GM12878 (cell line): ENCODE data around the gene RDH5. TPM values are rescaled to one million over a fixed set of nuclear protein-coding genes. Genes with fewer than 3 reads are reported as not detected.
A peak's percentile ranks its signal among the peaks of the same experiment; 100 is the strongest.

ENCODE experiments used
- BACH1 ChIP-seq: fragments of 450-650 bp; IDR thresholded peaks from 2 replicates; pipeline ENCODE4 v1.6.1; 2017; ENCODE audit warnings: mild to moderate bottlenecking, borderline replicate concordance
- BMI1 ChIP-seq: fragments of 450-650 bp; IDR thresholded peaks from 2 replicates; pipeline ENCODE4 v1.6.1; 2016; ENCODE audit warnings: mild to moderate bottlenecking, moderate library complexity, borderline replicate concordance
- E2F4 ChIP-seq: IDR thresholded peaks from 2 replicates; pipeline ENCODE4 v1.6.1; 2012; ENCODE audit warnings: low read depth, low read length, improper control_type of control experiment
- EGR1 ChIP-seq, 2 experiments: IDR thresholded peaks; 1 replicate in 1 of 2; 2 replicates in 1 of 2; pipeline ENCODE4 v1.6.1; 2011 to 2012; ENCODE audit warnings: low read depth in 2 of 2, low read length in 2 of 2, borderline replicate concordance in 1 of 2, mild to moderate bottlenecking in 1 of 2, moderate library complexity in 1 of 2
- ETV6 ChIP-seq, 2 experiments: fragments of 450-650 bp in 1 of 2; IDR thresholded peaks in 1 of 2; conservative IDR thresholded peaks in 1 of 2; 2 replicates each; pipeline ENCODE4 v1.6.1; 2014; ENCODE audit warnings: antibody characterized with exemption in 1 of 2, borderline replicate concordance in 1 of 2, low read depth in 1 of 2, mild to moderate bottlenecking in 1 of 2, moderate library complexity in 1 of 2
- EZH2 ChIP-seq: IDR thresholded peaks from 2 replicates; pipeline ENCODE4 v1.6.1; 2012; ENCODE audit warnings: low read depth, mild to moderate bottlenecking, control low read depth, inconsistent platforms, low read length, borderline replicate concordance; ENCODE audit not compliant: control insufficient read depth
- GABPA ChIP-seq: IDR thresholded peaks from 2 replicates; pipeline ENCODE4 v1.6.1; 2014; ENCODE audit warnings: antibody characterized with exemption, low read depth, mild to moderate bottlenecking, inconsistent platforms
- GATAD2B ChIP-seq: fragments of 450-650 bp; conservative IDR thresholded peaks from 2 replicates; pipeline ENCODE4 v1.6.1; 2017; ENCODE audit warnings: low read depth, mild to moderate bottlenecking, moderate library complexity
- IKZF2 ChIP-seq, 2 experiments: fragments of 450-650 bp; IDR thresholded peaks; 2 replicates each; pipeline ENCODE4 v1.6.1; 2017; ENCODE audit warnings: mild to moderate bottlenecking in 2 of 2, moderate library complexity in 2 of 2
- MYC ChIP-seq: IDR thresholded peaks from 2 replicates; pipeline ENCODE4 v1.6.1; 2011; ENCODE audit warnings: mild to moderate bottlenecking, low read length, moderate library complexity, inconsistent platforms; ENCODE audit not compliant: insufficient read depth, insufficient replicate concordance, insufficient read length, severe bottlenecking
- NFYA ChIP-seq: IDR thresholded peaks from 2 replicates; pipeline ENCODE4 v1.6.1; 2011; ENCODE audit warnings: low read depth, mild to moderate bottlenecking, low read length, improper control_type of control experiment, borderline replicate concordance
- NR2F1 ChIP-seq: fragments of 450-650 bp; conservative IDR thresholded peaks from 2 replicates; pipeline ENCODE4 v1.6.1; 2017; ENCODE audit warnings: mild to moderate bottlenecking
- PAX8 ChIP-seq: fragments of 450-650 bp; IDR thresholded peaks from 2 replicates; pipeline ENCODE4 v1.6.1; 2017; ENCODE audit warnings: mild to moderate bottlenecking, moderate library complexity
- RAD21 ChIP-seq: IDR thresholded peaks from 2 replicates; pipeline ENCODE4 v1.6.1; 2011; ENCODE audit warnings: mild to moderate bottlenecking, low read depth, low read length, moderate library complexity; ENCODE audit not compliant: insufficient read depth
- RBBP5 ChIP-seq: fragments of 200-600 bp; sonication (generic); conservative IDR thresholded peaks from 2 replicates; pipeline ENCODE4 v1.6.1; 2016
- RCOR1 ChIP-seq: conservative IDR thresholded peaks from 2 replicates; pipeline ENCODE4 v1.6.1; 2012; ENCODE audit warnings: low read depth, low read length, improper control_type of control experiment
- SP1 ChIP-seq: IDR thresholded peaks from one replicate; pipeline ENCODE4 v1.6.1; 2011; ENCODE audit warnings: low read depth, low read length
- SREBF2 ChIP-seq: IDR thresholded peaks from 2 replicates; pipeline ENCODE4 v1.6.1; 2012; ENCODE audit warnings: mild to moderate bottlenecking, low read length
- SUPT20H ChIP-seq: IDR thresholded peaks from 2 replicates; pipeline ENCODE4 v1.6.1; 2011; ENCODE audit warnings: low read depth, mild to moderate bottlenecking, low read length, moderate library complexity, borderline replicate concordance; ENCODE audit not compliant: control insufficient read depth
- TCF12 ChIP-seq: IDR thresholded peaks from 2 replicates; pipeline ENCODE4 v1.6.1; 2011; ENCODE audit warnings: low read depth, mild to moderate bottlenecking, low read length
- ZBED1 ChIP-seq: IDR thresholded peaks from 2 replicates; pipeline ENCODE4 v1.6.1; 2016; ENCODE audit warnings: borderline replicate concordance
- polyA plus RNA-seq, 11 experiments: library from polyadenylated mRNA; depleted of rRNA in 4 of 11; unstranded in 6 of 11; stranded (reverse) in 5 of 11; fragments of >200 nt; fragmentation: Nextera tagmentation in 4 of 11; fragmentation: Illumina TruSeq in 1 of 11; extraction: Ambion mirVana in 4 of 11; extraction: Trizol in 1 of 11; gene quantifications; 1 replicate in 1 of 11; 2 replicates in 10 of 11; pipeline versions ENCODE4 v1.2.1 to v1.2.3, GENCODE V29; 2011 to 2016; ENCODE audit warnings: inconsistent platforms in 2 of 11, missing spikeins in 2 of 11, low read depth in 1 of 11
- total RNA-seq, 4 experiments: library from RNA; depleted of rRNA in 3 of 4; stranded (reverse); fragments of >200 nt in 3 of 4; fragmentation: Illumina TruSeq in 1 of 4; extraction: Trizol in 1 of 4; gene quantifications; 2 replicates each; pipeline versions ENCODE4 v1.2.1 to v1.2.3, GENCODE V29; 2013 to 2021
- TF ChIP-seq, protein P1 (sequence below): fragments of 450-650 bp; IDR thresholded peaks from 2 replicates; pipeline ENCODE4 v1.6.1; 2017; ENCODE audit warnings: mild to moderate bottlenecking, moderate library complexity
- TF ChIP-seq, protein P2 (sequence below): fragments of 450-650 bp; IDR thresholded peaks from 2 replicates; pipeline ENCODE4 v1.6.1; 2017; ENCODE audit warnings: borderline replicate concordance

The RDH5 gene
- total and polyA plus RNA-seq, 10 of the 15 experiments (the other 5 are each of a cell fraction or from before 2014, with no cell fraction given), result 2.6 to 11.6 (median 7.3) TPM

DNA sequence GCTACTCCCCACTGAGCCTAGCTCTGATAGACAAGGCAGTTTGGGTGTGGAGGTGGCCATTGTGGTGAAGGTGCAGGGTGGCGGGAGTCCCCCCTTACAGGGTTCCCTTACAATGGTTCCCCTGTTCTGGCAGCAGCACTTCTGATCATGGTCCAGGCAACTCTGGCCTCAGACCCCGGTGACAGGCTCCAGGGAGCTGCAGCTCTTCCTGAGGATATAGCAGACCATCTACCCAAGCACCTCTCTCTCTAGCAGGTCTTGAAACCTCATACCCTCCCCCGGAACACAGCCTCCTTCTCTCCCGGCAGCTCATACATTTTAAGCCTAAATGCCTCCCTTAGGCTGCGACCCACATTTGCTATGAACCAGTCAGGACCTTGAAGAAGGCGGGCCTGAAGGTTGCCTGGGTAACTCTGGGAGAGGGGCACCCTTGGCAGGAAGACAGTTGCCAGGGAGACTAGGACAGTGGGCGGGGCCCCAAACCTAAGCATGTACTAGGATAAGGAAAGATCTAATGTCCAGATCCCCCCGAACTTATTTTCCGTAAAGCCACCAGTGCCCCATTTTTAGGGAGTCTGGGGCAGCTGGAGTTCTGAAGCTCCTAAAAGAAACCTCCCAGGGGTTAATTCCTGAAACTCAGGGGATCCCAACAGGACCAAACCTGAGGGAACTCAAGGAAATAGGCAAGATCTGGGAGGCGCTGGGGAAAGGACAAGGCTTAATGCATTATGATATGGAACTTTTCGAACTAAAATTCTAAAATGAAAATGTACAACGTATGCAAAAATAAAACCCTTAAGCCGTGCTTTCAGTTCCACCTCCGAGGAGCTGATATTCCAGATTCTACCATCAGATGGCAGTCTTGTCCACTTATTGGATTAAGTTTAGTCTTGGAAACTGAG lies 18.2 kb downstream of the RDH5 start (continued):
- TF ChIP-seq, protein P1, sequence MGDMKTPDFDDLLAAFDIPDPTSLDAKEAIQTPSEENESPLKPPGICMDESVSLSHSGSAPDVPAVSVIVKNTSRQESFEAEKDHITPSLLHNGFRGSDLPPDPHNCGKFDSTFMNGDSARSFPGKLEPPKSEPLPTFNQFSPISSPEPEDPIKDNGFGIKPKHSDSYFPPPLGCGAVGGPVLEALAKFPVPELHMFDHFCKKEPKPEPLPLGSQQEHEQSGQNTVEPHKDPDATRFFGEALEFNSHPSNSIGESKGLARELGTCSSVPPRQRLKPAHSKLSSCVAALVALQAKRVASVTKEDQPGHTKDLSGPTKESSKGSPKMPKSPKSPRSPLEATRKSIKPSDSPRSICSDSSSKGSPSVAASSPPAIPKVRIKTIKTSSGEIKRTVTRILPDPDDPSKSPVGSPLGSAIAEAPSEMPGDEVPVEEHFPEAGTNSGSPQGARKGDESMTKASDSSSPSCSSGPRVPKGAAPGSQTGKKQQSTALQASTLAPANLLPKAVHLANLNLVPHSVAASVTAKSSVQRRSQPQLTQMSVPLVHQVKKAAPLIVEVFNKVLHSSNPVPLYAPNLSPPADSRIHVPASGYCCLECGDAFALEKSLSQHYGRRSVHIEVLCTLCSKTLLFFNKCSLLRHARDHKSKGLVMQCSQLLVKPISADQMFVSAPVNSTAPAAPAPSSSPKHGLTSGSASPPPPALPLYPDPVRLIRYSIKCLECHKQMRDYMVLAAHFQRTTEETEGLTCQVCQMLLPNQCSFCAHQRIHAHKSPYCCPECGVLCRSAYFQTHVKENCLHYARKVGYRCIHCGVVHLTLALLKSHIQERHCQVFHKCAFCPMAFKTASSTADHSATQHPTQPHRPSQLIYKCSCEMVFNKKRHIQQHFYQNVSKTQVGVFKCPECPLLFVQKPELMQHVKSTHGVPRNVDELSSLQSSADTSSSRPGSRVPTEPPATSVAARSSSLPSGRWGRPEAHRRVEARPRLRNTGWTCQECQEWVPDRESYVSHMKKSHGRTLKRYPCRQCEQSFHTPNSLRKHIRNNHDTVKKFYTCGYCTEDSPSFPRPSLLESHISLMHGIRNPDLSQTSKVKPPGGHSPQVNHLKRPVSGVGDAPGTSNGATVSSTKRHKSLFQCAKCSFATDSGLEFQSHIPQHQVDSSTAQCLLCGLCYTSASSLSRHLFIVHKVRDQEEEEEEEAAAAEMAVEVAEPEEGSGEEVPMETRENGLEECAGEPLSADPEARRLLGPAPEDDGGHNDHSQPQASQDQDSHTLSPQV, result no peak
- TF ChIP-seq RAD21 (peak; percentile 96), PAX8 (no peak), RBBP5 (no peak), GATAD2B (no peak), BACH1 (0 out of 2 replicates have a peak, but pooled peaks have one; percentile 17), EZH2 (no peak), GABPA (no peak), NFYA (no peak), IKZF2 (IDR thresholded peaks at IDR 0.05) (no peak; a peak in 1 of 4 replicates), RCOR1 (no peak), SREBF2 (no peak), TCF12 (no peak), ETV6 (conservative IDR thresholded peaks at IDR 0.05 in 1 of 2, IDR thresholded peaks at IDR 0.05 in 1 of 2; ENCODE audit: borderline replicate concordance in 1 of 2, low read depth in 1 of 2) (no peak), BMI1 (peak; percentile 96), SP1 (peak; percentile 56), E2F4 (no peak), EGR1 (IDR thresholded peaks at IDR 0.05; ENCODE audit: borderline replicate concordance in 1 of 2, low read depth in 2 of 2, low read length in 2 of 2) (peak in 1 of 2 experiments; percentile 10; a peak in 1 of 3 replicates), SUPT20H (no peak), NR2F1 (peak; percentile 46), ZBED1 (no peak), MYC (no peak)
- TF ChIP-seq, protein P2, sequence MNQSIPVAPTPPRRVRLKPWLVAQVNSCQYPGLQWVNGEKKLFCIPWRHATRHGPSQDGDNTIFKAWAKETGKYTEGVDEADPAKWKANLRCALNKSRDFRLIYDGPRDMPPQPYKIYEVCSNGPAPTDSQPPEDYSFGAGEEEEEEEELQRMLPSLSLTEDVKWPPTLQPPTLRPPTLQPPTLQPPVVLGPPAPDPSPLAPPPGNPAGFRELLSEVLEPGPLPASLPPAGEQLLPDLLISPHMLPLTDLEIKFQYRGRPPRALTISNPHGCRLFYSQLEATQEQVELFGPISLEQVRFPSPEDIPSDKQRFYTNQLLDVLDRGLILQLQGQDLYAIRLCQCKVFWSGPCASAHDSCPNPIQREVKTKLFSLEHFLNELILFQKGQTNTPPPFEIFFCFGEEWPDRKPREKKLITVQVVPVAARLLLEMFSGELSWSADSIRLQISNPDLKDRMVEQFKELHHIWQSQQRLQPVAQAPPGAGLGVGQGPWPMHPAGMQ, result no peak
